K562 (cell line): Measurements from ENCODE around the gene DHRS13. TPM values are rescaled to one million over a fixed set of nuclear protein-coding genes. Genes with fewer than 3 reads are reported as not detected.
A peak's percentile ranks its signal among the peaks of the same experiment; 100 is the strongest.

Source experiments
- ATAC-seq: fragments of 200-7000 bp; cut with Tn5 transposase; 3 replicates; pipeline ENCODE4 v1.9.1; 2020; ENCODE audit warnings: moderate library complexity
- BruUV-seq: library from RNA; stranded (reverse); fragments of 400-500 nt; replicated peaks from 2 replicates; lab custom pipeline; 2021; lab: Mats Ljungman, UMichigan
- CTCF ChIA-PET: fragments of 300-600 bp; formaldehyde crosslinking; extraction: SDS; loops from one replicate; lab custom pipeline; 2021; ENCODE audit warnings: low intra/inter-chr PET ratio; lab: Yijun Ruan, JAX
- POLR2A ChIA-PET: fragments of 300-600, 350-650 bp; sonication (Branson Sonifier 250); formaldehyde crosslinking; extraction: SDS; loops from one replicate; lab custom pipeline; 2021; ENCODE audit warnings: antibody characterized with exemption, inconsistent platforms; lab: Yijun Ruan, JAX
- DNase-seq, 4 experiments: peaks; one replicate each; pipeline versions ENCODE4 v3.0.0 to v3.0.0-alpha.2; 2011 to 2018; ENCODE audit warnings: low spot score in 3 of 4, mixed read lengths in 3 of 4; ENCODE audit errors: extremely low read depth in 1 of 4
- FAIRE-seq: peaks from 2 replicates; lab custom pipeline; 2011; peaks lifted over from hg19 to GRCh38; lab: Jason Lieb, UNC
- H2AFZ ChIP-seq: 2 replicates; pipeline ENCODE4 v1.6.0; 2011; ENCODE audit warnings: low read depth, low read length, control low read depth, inconsistent platforms
- H3K27ac ChIP-seq: fragments of 200-600 bp; 3 replicates; pipeline ENCODE4 v1.8.0; 2011; ENCODE audit warnings: low read depth, mild to moderate bottlenecking, control low read depth, inconsistent platforms, low read length, moderate library complexity, mixed read lengths; ENCODE audit errors: extremely low read depth
- H3K27me3 ChIP-seq, 2 experiments: fragments of 300-600 bp in 1 of 2; 2 replicates in 1 of 2; 3 replicates in 1 of 2; pipeline versions ENCODE4 v1.6.0 to v1.8.0; 2011; ENCODE audit warnings: inconsistent platforms in 2 of 2, low read length in 2 of 2, mild to moderate bottlenecking in 1 of 2, mixed read lengths in 1 of 2, moderate library complexity in 1 of 2; ENCODE audit not compliant: control insufficient read depth in 2 of 2, insufficient read depth in 2 of 2
- H3K36me3 ChIP-seq: fragments of 300-600 bp; 3 replicates; pipeline ENCODE4 v1.8.0; 2011; ENCODE audit warnings: mild to moderate bottlenecking, low read length, inconsistent platforms; ENCODE audit not compliant: control insufficient read depth, insufficient read depth
- H3K4me1 ChIP-seq, 2 experiments: fragments of 200-600 bp in 1 of 2; replicated peaks in 1 of 2; 2 replicates in 1 of 2; 3 replicates in 1 of 2; pipeline versions ENCODE4 v1.5.1 to v1.8.0; 2011; ENCODE audit warnings: inconsistent platforms in 2 of 2, low read length in 2 of 2, mild to moderate bottlenecking in 1 of 2, mixed read lengths in 1 of 2, moderate library complexity in 1 of 2; ENCODE audit not compliant: control insufficient read depth in 2 of 2, insufficient read depth in 2 of 2
- H3K4me2 ChIP-seq: 2 replicates; pipeline ENCODE4 v1.6.1; 2011; ENCODE audit warnings: low read length, control low read depth, inconsistent platforms, mixed read lengths; ENCODE audit not compliant: insufficient read depth
- H3K4me3 ChIP-seq: fragments of 200-600 bp; sonication (generic), shearing (Covaris generic); 2 replicates; pipeline ENCODE4 v1.5.1; 2016; ENCODE audit warnings: control low read depth, inconsistent platforms
- H3K79me2 ChIP-seq: fragments of 200-600 bp; 3 replicates; pipeline ENCODE4 v1.8.0; 2011; ENCODE audit warnings: low read length, inconsistent platforms; ENCODE audit not compliant: control insufficient read depth, insufficient read depth
- H3K9ac ChIP-seq, 2 experiments: 2 replicates each; pipeline versions ENCODE4 v1.6.0 to v1.6.1; 2011; ENCODE audit warnings: low read depth in 2 of 2, low read length in 2 of 2, control low read depth in 1 of 2, inconsistent platforms in 1 of 2, mild to moderate bottlenecking in 1 of 2, mixed read lengths in 1 of 2; ENCODE audit not compliant: insufficient read depth in 1 of 2
- H3K9me1 ChIP-seq: one replicate; pipeline ENCODE4 v1.6.0; 2011; ENCODE audit warnings: inconsistent platforms, mild to moderate bottlenecking, low read length, moderate library complexity; ENCODE audit not compliant: control insufficient read depth, insufficient read depth
- H3K9me3 ChIP-seq: replicated peaks from 2 replicates; pipeline ENCODE4 v1.5.1; 2011; ENCODE audit warnings: low read depth, low read length, inconsistent platforms; ENCODE audit not compliant: control insufficient read depth, insufficient read depth
- H4K20me1 ChIP-seq: replicated peaks from 2 replicates; pipeline ENCODE4 v1.6.1; 2011; ENCODE audit warnings: low read length, inconsistent platforms, mixed read lengths; ENCODE audit not compliant: control insufficient read depth, insufficient read depth
- CBX1 ChIP-seq: sonication (generic); IDR thresholded peaks from 2 replicates; pipeline ENCODE4 v1.6.1; 2016; ENCODE audit warnings: antibody characterized with exemption, low read depth, mild to moderate bottlenecking
- MTA3 ChIP-seq: fragments of 450-650 bp; formaldehyde crosslinking; IDR thresholded peaks from 2 replicates; pipeline ENCODE4 v1.6.1; 2017; ENCODE audit warnings: mild to moderate bottlenecking, borderline replicate concordance
- RBM22 ChIP-seq: fragments of 200-400 bp; formaldehyde crosslinking; IDR thresholded peaks from 2 replicates; pipeline ENCODE4 v1.6.1; 2018; ENCODE audit warnings: low read length, low read depth; ENCODE audit not compliant: poor library complexity, severe bottlenecking
- RBM34 ChIP-seq: fragments of 200-400 bp; formaldehyde crosslinking; IDR thresholded peaks from 2 replicates; pipeline ENCODE4 v1.6.1; 2018; ENCODE audit warnings: low read length, borderline replicate concordance; ENCODE audit not compliant: insufficient read depth
- RNF2 ChIP-seq: sonication (generic); IDR thresholded peaks from 2 replicates; pipeline ENCODE4 v1.6.1; 2016
- TAF1 ChIP-seq: IDR thresholded peaks from 2 replicates; pipeline ENCODE4 v1.6.1; 2011; ENCODE audit warnings: mild to moderate bottlenecking, low read length, moderate library complexity; ENCODE audit not compliant: insufficient read depth, control insufficient read depth, severe bottlenecking; ENCODE audit errors: extremely low read depth
- TBP ChIP-seq: optimal IDR thresholded peaks from 2 replicates; pipeline ENCODE3; 2011; ENCODE audit warnings: low read depth, low read length, improper control_type of control experiment
- ZBTB7A ChIP-seq: IDR thresholded peaks from 2 replicates; pipeline ENCODE4 v1.6.1; 2011; ENCODE audit warnings: low read depth, mild to moderate bottlenecking, low read length, moderate library complexity, borderline replicate concordance; ENCODE audit not compliant: control insufficient read depth
- ZNF232 ChIP-seq: sonication (generic); formaldehyde crosslinking; IDR thresholded peaks from 2 replicates; pipeline ENCODE4 v1.8.0; 2022; ENCODE audit warnings: mild to moderate bottlenecking, missing genetic modification reagents
- ZNF444 ChIP-seq: fragments of 250-450 bp; sonication (Bioruptor Pico); IDR thresholded peaks from 2 replicates; pipeline ENCODE4 v1.4.0; 2020; ENCODE audit warnings: mild to moderate bottlenecking, moderate library complexity
- ZNF561 ChIP-seq: fragments of 450-650 bp; formaldehyde crosslinking; conservative IDR thresholded peaks from 2 replicates; pipeline ENCODE4 v1.4.0; 2020; ENCODE audit warnings: mild to moderate bottlenecking, moderate library complexity
- ZZZ3 ChIP-seq: fragments of 450-650 bp; IDR thresholded peaks from 2 replicates; pipeline ENCODE4 v1.6.1; 2016; ENCODE audit warnings: antibody characterized with exemption, mild to moderate bottlenecking, moderate library complexity
- WGBS: fragments of 100-300 bp; shearing (Covaris generic); methylation state at CpG from one replicate; pipeline ENCODE4 v1.1.6; 2016; ENCODE audit warnings: low coverage, mixed read lengths; ENCODE audit not compliant: insufficient coverage; ENCODE audit errors: missing lambda C conversion rate; 5-methylcytosine and 5-hydroxymethylcytosine counted together
- in situ Hi-C: fragments of 300-500 bp; cut with MboI; formaldehyde crosslinking; loops from 4 replicates; pipeline ENCODE4 v1.15.0; 2018; ENCODE audit warnings: inconsistent platforms, mixed read lengths
- intact Hi-C: fragments of 100-400 bp; cut with micrococcal nuclease; formaldehyde crosslinking; loops from 2 replicates; pipeline ENCODE4 v1.14.2; 2022
- polyA plus RNA-seq, 8 experiments: library from polyadenylated mRNA; depleted of rRNA in 4 of 8; stranded (reverse) in 5 of 8; unstranded in 3 of 8; fragments of >200 nt; fragmentation: Nextera tagmentation in 2 of 8; fragmentation: Illumina TruSeq in 1 of 8; extraction: Ambion mirVana in 2 of 8; extraction: Trizol in 1 of 8; gene quantifications; 2 replicates each; pipeline versions ENCODE4 v1.2.1 to v1.2.3, GENCODE V29; 2011 to 2014; ENCODE audit warnings: inconsistent platforms in 1 of 8, missing spikeins in 1 of 8
- total RNA-seq, 7 experiments: library from RNA; depleted of rRNA in 6 of 7; stranded (reverse); fragments of >200 nt in 6 of 7; fragmentation: Illumina TruSeq in 2 of 7; extraction: Trizol in 2 of 7; gene quantifications; 2 replicates each; pipeline versions ENCODE4 v1.2.1 to v1.2.3, GENCODE V29; 2011 to 2021; ENCODE audit warnings: low replicate concordance in 1 of 7
- TF ChIP-seq, protein P1 (sequence below): sonication (generic); formaldehyde crosslinking; IDR thresholded peaks from 2 replicates; pipeline ENCODE4 v1.8.1; 2023; ENCODE audit warnings: mild to moderate bottlenecking, missing genetic modification reagents
- TF ChIP-seq, protein P2 (sequence below): sonication (generic); formaldehyde crosslinking; IDR thresholded peaks from 2 replicates; pipeline ENCODE4 v1.8.0; 2022; ENCODE audit warnings: mild to moderate bottlenecking, missing genetic modification reagents
- TF ChIP-seq, protein P3 (sequence below): fragments of 250-450 bp; sonication (Bioruptor Pico); IDR thresholded peaks from 2 replicates; pipeline ENCODE4 v1.5.0; 2020; ENCODE audit warnings: mild to moderate bottlenecking

Gene DHRS13
- total and polyA plus RNA-seq, 9 of the 15 experiments (the other 6 are each of a cell fraction or from before 2014, with no cell fraction given), result 0.32 to 52.3 (median 34.3) TPM; not detected in 1

DNA sequence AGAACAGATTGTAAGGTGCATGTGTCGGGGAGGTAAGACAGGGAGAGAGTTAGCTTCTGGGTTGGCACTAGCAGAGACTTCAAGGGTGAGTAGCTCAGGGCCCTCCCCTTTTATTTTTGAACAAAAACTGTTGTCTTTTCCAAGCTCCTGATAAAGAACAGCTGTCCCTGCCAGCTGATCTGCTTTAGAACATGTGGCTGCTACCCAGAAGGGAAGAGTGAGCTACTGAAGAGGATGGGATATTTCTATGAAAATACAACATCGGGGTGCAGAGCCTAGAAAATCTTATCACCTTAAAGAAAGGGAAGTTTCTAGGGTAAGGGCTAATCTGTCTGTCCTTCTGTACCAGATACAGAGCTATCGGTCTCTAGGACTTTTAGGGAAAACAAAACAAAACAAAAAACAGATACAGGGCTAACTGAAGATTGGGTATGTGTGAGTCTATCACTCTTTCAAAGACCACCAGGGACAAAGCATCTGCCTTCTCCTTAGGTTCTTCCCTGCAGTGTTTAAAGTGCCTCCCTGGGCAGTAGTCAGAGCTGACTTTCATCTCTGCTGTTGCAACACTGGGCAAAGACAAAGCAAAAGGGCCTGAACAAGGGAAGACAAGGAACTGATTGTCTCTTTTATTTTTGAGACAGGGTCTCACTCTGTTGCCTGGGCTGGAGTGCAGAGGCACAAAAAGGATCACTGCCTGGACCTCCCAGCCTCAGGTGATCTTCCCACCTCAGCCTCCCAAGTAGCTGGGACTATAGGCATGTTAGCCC, 5.0 kb upstream of the DHRS13 start (continued):
- no peak for TF ChIP-seq RBM34
- TF ChIP-seq MTA3, result no peak
- TF ChIP-seq, protein P1, sequence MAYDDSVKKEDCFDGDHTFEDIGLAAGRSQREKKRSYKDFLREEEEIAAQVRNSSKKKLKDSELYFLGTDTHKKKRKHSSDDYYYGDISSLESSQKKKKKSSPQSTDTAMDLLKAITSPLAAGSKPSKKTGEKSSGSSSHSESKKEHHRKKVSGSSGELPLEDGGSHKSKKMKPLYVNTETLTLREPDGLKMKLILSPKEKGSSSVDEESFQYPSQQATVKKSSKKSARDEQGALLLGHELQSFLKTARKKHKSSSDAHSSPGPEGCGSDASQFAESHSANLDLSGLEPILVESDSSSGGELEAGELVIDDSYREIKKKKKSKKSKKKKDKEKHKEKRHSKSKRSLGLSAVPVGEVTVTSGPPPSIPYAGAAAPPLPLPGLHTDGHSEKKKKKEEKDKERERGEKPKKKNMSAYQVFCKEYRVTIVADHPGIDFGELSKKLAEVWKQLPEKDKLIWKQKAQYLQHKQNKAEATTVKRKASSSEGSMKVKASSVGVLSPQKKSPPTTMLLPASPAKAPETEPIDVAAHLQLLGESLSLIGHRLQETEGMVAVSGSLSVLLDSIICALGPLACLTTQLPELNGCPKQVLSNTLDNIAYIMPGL, result no peak

DNA sequence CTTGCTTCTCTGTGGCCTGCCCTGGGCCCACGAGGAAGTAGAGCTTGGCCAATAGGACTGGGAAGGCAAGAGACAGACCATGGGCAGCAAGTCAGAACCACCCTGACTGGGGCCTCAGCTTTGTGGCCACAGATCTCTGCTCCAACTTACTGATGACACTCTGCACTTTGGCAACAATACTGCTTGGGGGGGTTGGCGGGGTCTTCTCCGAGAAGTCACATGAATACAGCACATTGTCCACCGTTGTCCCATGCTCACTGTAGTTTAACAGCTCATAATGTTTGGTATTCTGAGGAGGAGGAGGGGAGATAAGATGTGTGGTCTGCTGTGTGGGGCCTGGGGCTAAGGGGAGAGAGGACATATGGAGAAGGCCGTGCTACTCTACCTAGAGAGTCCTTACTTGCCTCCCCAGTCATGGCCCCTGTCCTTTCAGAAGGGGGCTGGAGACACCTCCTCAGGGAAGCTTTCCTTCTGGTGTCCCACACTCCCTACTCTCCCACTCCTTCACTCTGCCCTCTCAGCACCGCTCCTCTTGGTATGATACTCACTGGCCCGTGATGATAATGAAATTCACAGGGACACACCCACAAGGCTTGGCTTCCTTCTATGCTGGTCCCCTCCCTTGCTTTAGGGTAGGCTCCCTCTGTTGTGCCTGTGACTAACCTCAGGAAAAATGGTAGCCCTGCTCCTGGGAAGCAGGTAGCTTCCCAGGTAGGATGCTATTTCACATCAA, 4.0 kb upstream of the DHRS13 start:
- CTCF ChIA-PET, result no interaction called here
- Histone ChIP-seq H4K20me1 (0 out of 2 replicates have a peak, but pooled peaks cover 6% of the 10 kb centered on the region), H2AFZ (0 out of 2 replicates have a peak overlapping the region, but pooled peaks have one; percentile 10), H3K4me3 (no peak overlapping the region), H3K27me3 (no peaks in the 10 kb centered on the region), H3K36me3 (peaks cover 66% of the 10 kb centered on the region), H3K9ac (peak overlapping the region; percentile 25 to 67; a peak in 2 of 4 replicates), H3K9me3 (no peaks in the 10 kb centered on the region), H3K4me1 (peaks cover 61 to 63% of the 10 kb centered on the region in 2 experiments), H3K79me2 (peaks cover 15% of the 10 kb centered on the region), H3K4me2 (peak overlapping the region; percentile 71), H3K27ac (peak overlapping the region; percentile 42), H3K9me1 (peaks cover 1% of the 10 kb centered on the region)
- intact Hi-C loops (loop anchor here (10.0 kb wide), 1 partner anchor 312 kb away; the partner anchor contains the start of gene SPAG5), in situ Hi-C loops (no loop called here)
- WGBS, result 19% methylated on average over 7 of the region's 7 CpGs
- POLR2A ChIA-PET, result interaction anchor here (0.6 to 4.3 kb wide), 21 partner anchors 9 to 1179 kb away, joined by 3 to 36 read pairs (median 4); partner anchors contain the start of genes FLOT2, NEK8, RPL23A and TLCD1
- FAIRE-seq (peak; percentile 91), DNase-seq (peak; percentile 64 to 85 (median 73)), ATAC-seq (peak; percentile 62)
- BruUV-seq, result no TSS peak
- no peak for TF ChIP-seq TAF1
- no peak for TF ChIP-seq ZZZ3
- no peak for TF ChIP-seq ZNF232 (CRISPR knock-in tag)
- no peak for TF ChIP-seq ZNF444
- TF ChIP-seq ZNF561 (CRISPR knock-in tag), result no peak
- TF ChIP-seq, protein P2, sequence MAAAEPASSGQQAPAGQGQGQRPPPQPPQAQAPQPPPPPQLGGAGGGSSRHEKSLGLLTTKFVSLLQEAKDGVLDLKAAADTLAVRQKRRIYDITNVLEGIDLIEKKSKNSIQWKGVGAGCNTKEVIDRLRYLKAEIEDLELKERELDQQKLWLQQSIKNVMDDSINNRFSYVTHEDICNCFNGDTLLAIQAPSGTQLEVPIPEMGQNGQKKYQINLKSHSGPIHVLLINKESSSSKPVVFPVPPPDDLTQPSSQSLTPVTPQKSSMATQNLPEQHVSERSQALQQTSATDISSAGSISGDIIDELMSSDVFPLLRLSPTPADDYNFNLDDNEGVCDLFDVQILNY (CRISPR knock-in tag), result no peak
- TF ChIP-seq ZBTB7A, result peak; percentile 3; the same call in 1 of the 2 replicates
- no peak for TF ChIP-seq CBX1
- no peak for TF ChIP-seq RBM22
- no peak for TF ChIP-seq RNF2
- peak; percentile 29 for TF ChIP-seq TBP
- TF ChIP-seq, protein P3, sequence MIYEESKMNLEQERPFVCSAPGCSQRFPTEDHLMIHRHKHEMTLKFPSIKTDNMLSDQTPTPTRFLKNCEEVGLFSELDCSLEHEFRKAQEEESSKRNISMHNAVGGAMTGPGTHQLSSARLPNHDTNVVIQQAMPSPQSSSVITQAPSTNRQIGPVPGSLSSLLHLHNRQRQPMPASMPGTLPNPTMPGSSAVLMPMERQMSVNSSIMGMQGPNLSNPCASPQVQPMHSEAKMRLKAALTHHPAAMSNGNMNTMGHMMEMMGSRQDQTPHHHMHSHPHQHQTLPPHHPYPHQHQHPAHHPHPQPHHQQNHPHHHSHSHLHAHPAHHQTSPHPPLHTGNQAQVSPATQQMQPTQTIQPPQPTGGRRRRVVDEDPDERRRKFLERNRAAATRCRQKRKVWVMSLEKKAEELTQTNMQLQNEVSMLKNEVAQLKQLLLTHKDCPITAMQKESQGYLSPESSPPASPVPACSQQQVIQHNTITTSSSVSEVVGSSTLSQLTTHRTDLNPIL, result no peak
